ENCODE results near the gene HIVEP2. TPM values are rescaled to one million over a fixed set of nuclear protein-coding genes. Genes with fewer than 3 reads are reported as not detected.
"Not testable (repeated sequence)": the region's sequence is repeated elsewhere in the genome, so short reads cannot be mapped to it uniquely, and the experiment has no call there.

Gene HIVEP2
- total RNA-seq, 1 donor from 2014 or later: 11.7 TPM

GRCh38 chr6:142984386-142984785, 39.4 kb upstream of the HIVEP2 start:
- Mint-ChIP-seq H3K4me3 (ENCODE audit: unreplicated experiment) (no peak overlapping the region), H3K4me1 (ENCODE audit: low read depth) (peaks cover 12% of the 10 kb centered on the region), H3K36me3 (ENCODE audit: low read depth) (peaks cover 11% of the 10 kb centered on the region), H3K27me3 (ENCODE audit: low read depth) (peaks cover 1% of the 10 kb centered on the region), H3K27ac (ENCODE audit: unreplicated experiment) (no peak overlapping the region), H3K9me3 (ENCODE audit: low read depth) (peaks cover 24% of the 10 kb centered on the region)
- no peak for DNase-seq (ENCODE audit: low spot score)
- TF ChIP-seq CTCF (IDR thresholded peaks at IDR 0.05): no peak

GRCh38 chr6:142975365-142975764, 30.4 kb upstream of the HIVEP2 start:
- Mint-ChIP-seq H3K36me3 (ENCODE audit: low read depth) (peaks cover 6% of the 10 kb centered on the region), H3K27me3 (ENCODE audit: low read depth) (peaks cover 9% of the 10 kb centered on the region), H3K27ac (ENCODE audit: unreplicated experiment) (no peak overlapping the region), H3K9me3 (ENCODE audit: low read depth) (peaks cover 28% of the 10 kb centered on the region), H3K4me3 (ENCODE audit: unreplicated experiment) (no peak overlapping the region), H3K4me1 (ENCODE audit: low read depth) (no peaks in the 10 kb centered on the region)
- TF ChIP-seq CTCF (IDR thresholded peaks at IDR 0.05): no peak
- no peak for DNase-seq (ENCODE audit: low spot score)

DNA sequence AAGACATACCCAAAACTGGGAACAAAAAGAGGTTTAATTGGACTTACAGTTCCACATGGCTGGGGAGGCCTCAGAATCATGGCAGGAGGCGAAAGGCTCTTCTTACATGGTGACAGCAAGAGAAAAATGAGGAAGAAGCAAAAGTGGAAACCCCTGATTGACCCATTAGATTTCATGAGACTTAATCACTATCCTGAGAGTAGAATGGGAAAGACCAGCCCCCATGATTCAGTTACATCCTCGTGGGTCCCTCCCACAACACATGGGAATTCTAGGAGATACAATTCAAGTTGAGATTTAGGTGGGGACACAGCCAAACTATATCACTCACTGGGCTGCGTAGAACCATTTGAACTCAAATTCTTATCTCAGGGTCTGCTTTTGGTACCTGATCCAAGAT, 26.0 kb upstream of the HIVEP2 start:
- not testable (repeated sequence) for DNase-seq (ENCODE audit: low spot score); H3K36me3 Mint-ChIP-seq (ENCODE audit: low read depth); H3K4me3 Mint-ChIP-seq (ENCODE audit: unreplicated experiment); H3K4me1 Mint-ChIP-seq (ENCODE audit: low read depth); H3K27me3 Mint-ChIP-seq (ENCODE audit: low read depth); H3K9me3 Mint-ChIP-seq (ENCODE audit: low read depth); H3K27ac Mint-ChIP-seq (ENCODE audit: unreplicated experiment)

- no peak for DNase-seq (ENCODE audit: low spot score)
- H3K9me3 Mint-ChIP-seq (ENCODE audit: low read depth): peaks cover 2% of the 10 kb centered on the region
- H3K27ac Mint-ChIP-seq (ENCODE audit: unreplicated experiment): no peak overlapping the region
- no peaks in the 10 kb centered on the region for H3K27me3 Mint-ChIP-seq (ENCODE audit: low read depth)
- no peak for TF ChIP-seq CTCF (IDR thresholded peaks at IDR 0.05)
- no peak overlapping the region for H3K4me3 Mint-ChIP-seq (ENCODE audit: unreplicated experiment)
- H3K36me3 Mint-ChIP-seq (ENCODE audit: low read depth): peaks cover 1% of the 10 kb centered on the region
- H3K4me1 Mint-ChIP-seq (ENCODE audit: low read depth): no peaks in the 10 kb centered on the region
These were observed 23.6 kb upstream of the HIVEP2 start for GRCh38 chr6:142968601-142969000.

- Mint-ChIP-seq H3K36me3 (ENCODE audit: low read depth) (peaks cover 1% of the 10 kb centered on the region), H3K4me3 (ENCODE audit: unreplicated experiment) (no peak overlapping the region), H3K4me1 (ENCODE audit: low read depth) (no peaks in the 10 kb centered on the region), H3K27ac (ENCODE audit: unreplicated experiment) (no peak overlapping the region), H3K27me3 (ENCODE audit: low read depth) (no peaks in the 10 kb centered on the region), H3K9me3 (ENCODE audit: low read depth) (peaks cover 2% of the 10 kb centered on the region)
- TF ChIP-seq CTCF (IDR thresholded peaks at IDR 0.05): no peak
- DNase-seq (ENCODE audit: low spot score): no peak
These were observed 21.3 kb upstream of the HIVEP2 start for GRCh38 chr6:142966294-142966693.

GRCh38 chr6:142965164-142965563, 20.2 kb upstream of the HIVEP2 start:
- no peak for TF ChIP-seq CTCF (IDR thresholded peaks at IDR 0.05)
- Mint-ChIP-seq H3K9me3 (ENCODE audit: low read depth) (peaks cover 2% of the 10 kb centered on the region), H3K4me3 (ENCODE audit: unreplicated experiment) (no peak overlapping the region), H3K27me3 (ENCODE audit: low read depth) (no peaks in the 10 kb centered on the region), H3K27ac (ENCODE audit: unreplicated experiment) (no peak overlapping the region), H3K4me1 (ENCODE audit: low read depth) (peaks cover 2% of the 10 kb centered on the region), H3K36me3 (ENCODE audit: low read depth) (peaks cover 1% of the 10 kb centered on the region)
- no peak for DNase-seq (ENCODE audit: low spot score)

All from chondrocyte (in vitro differentiated cells).